Trophoblast cell (in vitro differentiated cells and primary cell): ENCODE measurements around the gene SLC16A2.
"Not testable (repeated sequence)": the region's sequence is repeated elsewhere in the genome, so short reads cannot be mapped to it uniquely, and the experiment has no call there.

Experiments used
- DNase-seq, 2 donors: peaks; one replicate each; pipeline ENCODE4 v3.0.0-alpha.2; 2016
- H2AFZ ChIP-seq: 2 replicates; pipeline ENCODE4 v1.6.1; 2013; ENCODE audit warnings: low read length, moderate library complexity, mild to moderate bottlenecking; ENCODE audit not compliant: insufficient read depth, poor library complexity
- H2AK5ac ChIP-seq: 2 replicates; pipeline ENCODE4 v1.6.1; 2013; ENCODE audit warnings: mild to moderate bottlenecking, low read length
- H2BK120ac ChIP-seq: 2 replicates; pipeline ENCODE4 v1.6.1; 2013; ENCODE audit warnings: low read length, mild to moderate bottlenecking, moderate library complexity; ENCODE audit not compliant: insufficient read depth, poor library complexity
- H2BK12ac ChIP-seq: 2 replicates; pipeline ENCODE4 v1.6.1; 2013; ENCODE audit warnings: mild to moderate bottlenecking, low read length, moderate library complexity
- H2BK5ac ChIP-seq: 2 replicates; pipeline ENCODE4 v1.6.1; 2013; ENCODE audit warnings: low read length, low read depth, moderate library complexity, mild to moderate bottlenecking; ENCODE audit not compliant: poor library complexity
- H3K14ac ChIP-seq: 2 replicates; pipeline ENCODE4 v1.6.1; 2013; ENCODE audit warnings: mild to moderate bottlenecking, low read length
- H3K18ac ChIP-seq: 2 replicates; pipeline ENCODE4 v1.6.1; 2013; ENCODE audit warnings: mild to moderate bottlenecking, low read length
- H3K23ac ChIP-seq: 2 replicates; pipeline ENCODE4 v1.6.1; 2013; ENCODE audit warnings: low read length
- H3K27ac ChIP-seq: 2 replicates; pipeline ENCODE4 v1.5.1; 2013; ENCODE audit warnings: low read depth, mild to moderate bottlenecking, inconsistent platforms, low read length, moderate library complexity
- H3K27me3 ChIP-seq: 2 replicates; pipeline ENCODE4 v1.6.1; 2013; ENCODE audit warnings: inconsistent platforms, mild to moderate bottlenecking, low read length, moderate library complexity; ENCODE audit not compliant: insufficient read depth
- H3K36me3 ChIP-seq, 2 experiments: 1 replicate in 1 of 2; 2 replicates in 1 of 2; pipeline ENCODE4 v1.6.1; 2013; ENCODE audit warnings: low read length in 2 of 2, mild to moderate bottlenecking in 2 of 2, moderate library complexity in 1 of 2; ENCODE audit not compliant: insufficient read depth in 2 of 2, control insufficient read depth in 1 of 2
- H3K4ac ChIP-seq: 2 replicates; pipeline ENCODE4 v1.6.1; 2013; ENCODE audit warnings: low read depth, mild to moderate bottlenecking, low read length, moderate library complexity
- H3K4me1 ChIP-seq, 2 experiments: 1 replicate in 1 of 2; 2 replicates in 1 of 2; pipeline ENCODE4 v1.6.1; 2013; ENCODE audit warnings: low read length in 2 of 2, mild to moderate bottlenecking in 2 of 2, moderate library complexity in 1 of 2; ENCODE audit not compliant: insufficient read depth in 2 of 2, control insufficient read depth in 1 of 2
- H3K4me2 ChIP-seq: 2 replicates; pipeline ENCODE4 v1.6.1; 2013; ENCODE audit warnings: inconsistent platforms, mild to moderate bottlenecking, low read length, moderate library complexity
- H3K4me3 ChIP-seq: 2 replicates; pipeline ENCODE4 v1.5.1; 2013; ENCODE audit warnings: mild to moderate bottlenecking, low read depth, low read length, inconsistent platforms
- H3K79me1 ChIP-seq: one replicate; pipeline ENCODE4 v1.6.1; 2013; ENCODE audit warnings: low read length
- H3K79me2 ChIP-seq: 2 replicates; pipeline ENCODE4 v1.6.1; 2013; ENCODE audit warnings: low read length, mild to moderate bottlenecking; ENCODE audit not compliant: control insufficient read depth, insufficient read depth, poor library complexity
- H3K9ac ChIP-seq: 2 replicates; pipeline ENCODE4 v1.6.1; 2013; ENCODE audit warnings: mild to moderate bottlenecking, low read length
- H3K9me3 ChIP-seq: 2 replicates; pipeline ENCODE4 v1.6.1; 2013; ENCODE audit warnings: low read depth, mild to moderate bottlenecking, control low read depth, inconsistent platforms, low read length; ENCODE audit not compliant: insufficient read depth
- H4K12ac ChIP-seq: 2 replicates; pipeline ENCODE4 v1.6.1; 2013; ENCODE audit warnings: low read depth, mild to moderate bottlenecking, low read length, moderate library complexity
- H4K8ac ChIP-seq: 2 replicates; pipeline ENCODE4 v1.6.1; 2013; ENCODE audit warnings: low read depth, mild to moderate bottlenecking, low read length, moderate library complexity
- H4K91ac ChIP-seq: one replicate; pipeline ENCODE4 v1.6.1; 2013; ENCODE audit warnings: low read depth, mild to moderate bottlenecking, low read length, moderate library complexity
- WGBS: extraction: QIAGEN DNeasy Blood & Tissue Kit; methylation state at CpG from one replicate; pipeline ENCODE4 v1.1.7; 2013; ENCODE audit warnings: missing lambda C conversion rate; ENCODE audit not compliant: insufficient read length, insufficient coverage; ENCODE audit errors: extremely low coverage; 5-methylcytosine and 5-hydroxymethylcytosine counted together

The SLC16A2 gene

GRCh38 chrX:74464722-74465121 lies 43.4 kb downstream of the SLC16A2 start:
- no peaks in the 10 kb centered on the region for H3K4me1 ChIP-seq
- WGBS, result no CpG with 5 or more reads among the region's 1 CpG
- no peak overlapping the region for H4K91ac ChIP-seq

DNA sequence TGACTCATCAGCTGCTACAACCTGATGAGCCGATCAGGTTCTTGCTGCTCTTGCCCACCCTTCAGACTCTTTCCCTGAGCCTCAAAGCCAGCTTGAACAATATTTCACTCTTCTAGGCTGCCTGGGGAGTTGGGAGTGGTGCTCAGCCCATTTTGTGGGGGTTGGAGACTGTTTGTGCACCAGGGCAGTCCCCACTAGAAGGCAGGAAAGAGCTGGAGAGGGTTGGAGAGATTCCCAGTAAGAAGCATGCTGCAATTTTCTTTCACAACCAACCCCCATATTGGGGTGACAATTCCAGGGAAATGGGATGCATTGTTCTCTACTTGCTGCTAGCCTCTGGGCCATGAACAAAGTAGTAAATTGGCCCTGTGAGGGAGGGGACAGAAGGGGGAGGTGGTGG lies 44.1 kb downstream of the SLC16A2 start:
- no peak overlapping the region for H4K8ac ChIP-seq
- H2BK120ac ChIP-seq, result no peak overlapping the region
- no peak overlapping the region for H3K14ac ChIP-seq
- H3K4ac ChIP-seq, result no peak overlapping the region
- H3K4me2 ChIP-seq, result no peak overlapping the region
- no peak overlapping the region for H2BK5ac ChIP-seq
- H3K36me3 ChIP-seq, result no peaks in the 10 kb centered on the region
- no peak overlapping the region for H3K9ac ChIP-seq
- no peak overlapping the region for H4K12ac ChIP-seq
- H2AK5ac ChIP-seq, result no peak overlapping the region
- no peak overlapping the region for H2AFZ ChIP-seq
- no peaks in the 10 kb centered on the region for H3K9me3 ChIP-seq
- H3K4me3 ChIP-seq, result no peak overlapping the region
- no peaks in the 10 kb centered on the region for H3K27me3 ChIP-seq
- H2BK12ac ChIP-seq, result no peak overlapping the region
- no peaks in the 10 kb centered on the region for H3K79me1 ChIP-seq
- no peak overlapping the region for H3K23ac ChIP-seq
- H3K27ac ChIP-seq, result no peak overlapping the region
- H4K91ac ChIP-seq, result no peak overlapping the region
- no peak overlapping the region for H3K18ac ChIP-seq
- H3K4me1 ChIP-seq, result no peaks in the 10 kb centered on the region
- no CpG with 5 or more reads among the region's 1 CpG for WGBS
- no peak for DNase-seq
- H3K79me2 ChIP-seq, result no peaks in the 10 kb centered on the region

More at GRCh38 chrX:74464722-74465121, 43.4 kb downstream of the SLC16A2 start:
- no peak overlapping the region for H3K27ac ChIP-seq
- no peak overlapping the region for H2BK12ac ChIP-seq
- H3K9me3 ChIP-seq, result no peaks in the 10 kb centered on the region
- no peak overlapping the region for H4K12ac ChIP-seq
- no peak overlapping the region for H3K18ac ChIP-seq
- no peak overlapping the region for H2AK5ac ChIP-seq
- no peaks in the 10 kb centered on the region for H3K79me1 ChIP-seq
- no peak overlapping the region for H2BK5ac ChIP-seq
- H3K23ac ChIP-seq, result no peak overlapping the region
- H4K8ac ChIP-seq, result no peak overlapping the region
- H3K36me3 ChIP-seq, result no peaks in the 10 kb centered on the region
- DNase-seq, result no peak
- H3K4me3 ChIP-seq, result no peak overlapping the region
- no peak overlapping the region for H3K14ac ChIP-seq
- H3K27me3 ChIP-seq, result no peaks in the 10 kb centered on the region
- no peak overlapping the region for H2AFZ ChIP-seq
- H3K79me2 ChIP-seq, result no peaks in the 10 kb centered on the region
- H3K4ac ChIP-seq, result no peak overlapping the region
- no peak overlapping the region for H3K4me2 ChIP-seq
- no peak overlapping the region for H3K9ac ChIP-seq
- H2BK120ac ChIP-seq, result no peak overlapping the region

GRCh38 chrX:74467656-74468055 lies 46.4 kb downstream of the SLC16A2 start:
- Histone ChIP-seq H3K4ac (no peak overlapping the region), H2BK120ac (no peak overlapping the region), H3K4me1 (no peaks in the 10 kb centered on the region), H3K9ac (no peak overlapping the region), H3K4me3 (no peak overlapping the region), H4K12ac (no peak overlapping the region), H3K9me3 (no peaks in the 10 kb centered on the region), H3K14ac (no peak overlapping the region), H3K79me1 (no peaks in the 10 kb centered on the region), H2BK12ac (no peak overlapping the region), H3K79me2 (no peaks in the 10 kb centered on the region), H3K27me3 (no peaks in the 10 kb centered on the region), H3K36me3 (no peaks in the 10 kb centered on the region), H3K4me2 (no peak overlapping the region), H2BK5ac (no peak overlapping the region), H3K27ac (no peak overlapping the region), H4K8ac (no peak overlapping the region), H2AFZ (no peak overlapping the region), H3K18ac (no peak overlapping the region), H2AK5ac (no peak overlapping the region), H4K91ac (no peak overlapping the region), H3K23ac (no peak overlapping the region)
- DNase-seq, result no peak

GRCh38 chrX:74473116-74473515 lies 51.8 kb downstream of the SLC16A2 start:
- H3K36me3 ChIP-seq, H4K12ac ChIP-seq, H3K27me3 ChIP-seq, H2BK5ac ChIP-seq, H3K27ac ChIP-seq, H3K79me1 ChIP-seq, H2AK5ac ChIP-seq, H3K9me3 ChIP-seq, H3K4me3 ChIP-seq, H4K8ac ChIP-seq, H3K4me2 ChIP-seq, H2BK120ac ChIP-seq, H3K4me1 ChIP-seq, DNase-seq, H3K18ac ChIP-seq, H3K4ac ChIP-seq, H3K9ac ChIP-seq, H3K79me2 ChIP-seq, H3K23ac ChIP-seq, H3K14ac ChIP-seq, H2BK12ac ChIP-seq, H2AFZ ChIP-seq, H4K91ac ChIP-seq: not testable (repeated sequence)
- WGBS, result no CpG with 5 or more reads among the region's 2 CpGs
